GM21360 (cell line): Measurements from ENCODE around the gene SORCS2.

Source experiments
- ATAC-seq: cut with Tn5 transposase; IDR thresholded peaks from one replicate; pipeline ENCODE4 v1.9.1; 2021; ENCODE audit warnings: mild to moderate bottlenecking, moderate library complexity; ENCODE audit not compliant: unreplicated experiment

The SORCS2 gene

GRCh38 chr4:7185487-7186030 lies 6.8 kb upstream of the SORCS2 start:
- ATAC-seq, result no peak

GRCh38 chr4:7186031-7186430 lies 6.3 kb upstream of the SORCS2 start:
- no peak for ATAC-seq

GRCh38 chr4:7186516-7187167 lies 5.7 kb upstream of the SORCS2 start:
- ATAC-seq, result no peak

DNA sequence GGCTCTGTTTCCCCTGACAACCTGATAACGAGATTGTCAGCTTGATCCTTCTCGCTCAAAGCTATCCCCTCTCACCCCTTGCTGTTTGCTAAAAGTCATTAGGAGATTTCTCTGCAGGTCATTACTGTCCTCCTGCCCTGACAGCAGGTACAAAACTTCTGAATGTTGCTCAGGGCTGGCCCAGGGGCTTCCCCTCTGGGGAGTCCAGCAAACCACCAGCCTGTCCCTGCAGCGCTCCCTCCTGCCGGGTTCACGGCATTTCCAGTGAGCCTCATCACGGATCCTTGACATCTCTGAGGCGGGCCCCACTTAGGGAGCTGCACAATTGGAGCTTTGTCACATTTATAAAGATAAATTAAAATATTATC lies 5.2 kb upstream of the SORCS2 start:
- no peak for ATAC-seq

DNA sequence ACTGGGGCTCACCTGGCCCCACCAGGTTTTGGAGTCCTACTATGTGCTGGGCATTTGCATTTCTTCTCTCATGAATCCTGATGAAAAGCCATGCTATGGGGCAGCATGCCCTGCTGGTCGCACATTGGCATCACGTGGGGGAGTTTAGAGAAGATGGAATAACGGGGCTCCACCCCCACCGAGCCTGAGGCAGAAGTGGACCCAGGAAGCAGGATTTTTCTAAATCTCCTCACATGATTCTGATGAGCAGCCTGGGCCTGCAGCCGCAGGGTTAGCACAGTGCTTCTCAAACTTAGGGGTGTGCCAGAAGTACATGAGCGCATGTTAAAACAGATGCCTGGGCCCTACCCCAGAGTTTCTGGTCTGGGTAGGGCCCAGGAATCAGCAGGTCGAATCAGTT lies 4.6 kb upstream of the SORCS2 start:
- no peak for ATAC-seq

- ATAC-seq, result no peak
Observed at GRCh38 chr4:7189066-7189465, 3.3 kb upstream of the SORCS2 start.

DNA sequence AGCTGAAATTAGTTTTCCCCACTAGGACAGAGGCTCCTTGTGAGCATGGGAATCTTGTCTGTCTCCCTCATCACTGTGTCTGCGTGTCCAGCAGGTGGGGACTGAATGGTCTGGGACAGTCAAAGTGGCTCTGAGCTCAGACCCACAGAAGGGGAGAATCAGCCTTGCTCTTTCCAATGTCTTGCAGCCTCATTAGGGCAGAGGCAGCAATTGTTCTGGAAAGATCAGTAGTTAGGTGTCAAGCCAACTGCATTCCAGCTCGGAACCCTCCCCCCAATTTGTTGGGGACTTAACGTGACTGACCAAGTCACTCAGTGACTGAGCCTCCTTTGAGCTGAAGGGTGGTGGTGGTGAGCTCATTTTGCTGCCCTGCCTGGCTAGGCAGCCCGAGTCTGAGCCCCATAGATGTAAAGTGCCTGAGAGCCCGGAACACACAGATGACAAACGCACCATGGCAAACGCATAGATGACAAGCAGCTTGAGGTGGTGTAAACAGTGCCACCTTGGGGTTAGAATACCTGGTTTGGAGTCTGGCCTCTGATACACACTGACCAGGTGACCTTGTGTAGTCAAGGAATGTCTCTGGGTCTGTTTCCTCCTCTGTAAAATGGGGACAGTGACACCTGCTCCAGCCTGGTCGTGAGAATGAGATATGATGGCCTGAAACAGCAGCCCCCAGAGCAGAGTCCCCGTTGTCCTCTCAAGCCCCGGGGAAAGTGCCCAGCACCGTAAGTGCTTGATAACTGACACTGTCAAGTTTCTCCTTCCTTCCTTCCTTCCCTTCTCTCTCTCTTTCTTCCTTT lies 2.7 kb upstream of the SORCS2 start:
- no peak for ATAC-seq

DNA sequence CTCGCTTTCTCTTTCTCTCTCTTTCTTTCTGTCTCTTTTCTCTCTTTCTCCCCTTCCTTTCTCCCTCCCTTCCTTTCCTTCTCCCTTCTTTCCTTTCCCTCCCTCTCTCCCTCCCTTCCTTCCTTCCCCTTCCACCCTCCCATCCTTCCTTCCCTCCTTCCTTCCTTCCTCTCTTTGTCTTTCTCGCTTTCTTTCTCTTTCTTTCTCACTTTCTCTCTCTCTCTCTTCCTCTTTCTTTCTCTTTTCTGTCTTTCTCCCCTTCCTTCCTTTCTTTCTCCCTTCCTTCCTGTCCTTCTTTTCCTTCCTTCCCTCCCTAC lies 2.1 kb upstream of the SORCS2 start:
- no peak for ATAC-seq

GRCh38 chr4:7190691-7191545 lies 1.4 kb upstream of the SORCS2 start:
- ATAC-seq, result no peak

DNA sequence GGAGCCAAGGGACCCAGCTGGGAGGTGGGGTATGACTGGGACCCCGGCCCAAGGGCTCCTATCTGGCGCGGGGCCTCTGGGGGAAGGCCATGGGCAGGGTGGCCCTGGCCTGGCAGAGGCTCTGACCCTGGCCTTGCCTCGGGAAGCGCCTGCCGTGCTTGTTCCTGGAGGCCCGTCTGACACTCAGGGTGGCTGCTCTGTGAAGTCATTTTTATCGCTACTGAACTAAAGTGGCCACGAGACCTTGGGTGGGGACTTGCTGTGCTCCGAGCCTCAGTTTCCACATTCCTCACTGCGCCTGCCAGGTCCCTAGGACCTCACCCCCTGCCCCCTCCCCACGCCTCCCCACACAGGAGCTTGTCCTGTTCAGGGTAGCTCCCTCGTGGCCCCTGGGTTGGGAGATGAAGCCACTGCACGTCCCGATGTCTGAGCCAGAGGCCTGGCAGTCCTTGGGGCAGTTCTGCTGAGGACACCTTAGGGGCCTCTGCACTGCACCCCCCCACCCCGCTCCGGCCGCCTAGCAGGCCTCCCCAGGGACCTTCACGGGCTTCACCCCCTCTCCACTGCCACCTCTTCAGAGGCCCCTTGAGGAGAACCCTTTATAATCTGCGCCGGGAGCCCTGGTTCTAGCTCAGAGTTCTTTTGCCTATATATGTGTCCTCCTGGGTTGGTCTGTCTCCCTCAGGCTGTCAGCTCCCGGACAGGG lies 639 bp upstream of the SORCS2 start:
- no peak for ATAC-seq

DNA sequence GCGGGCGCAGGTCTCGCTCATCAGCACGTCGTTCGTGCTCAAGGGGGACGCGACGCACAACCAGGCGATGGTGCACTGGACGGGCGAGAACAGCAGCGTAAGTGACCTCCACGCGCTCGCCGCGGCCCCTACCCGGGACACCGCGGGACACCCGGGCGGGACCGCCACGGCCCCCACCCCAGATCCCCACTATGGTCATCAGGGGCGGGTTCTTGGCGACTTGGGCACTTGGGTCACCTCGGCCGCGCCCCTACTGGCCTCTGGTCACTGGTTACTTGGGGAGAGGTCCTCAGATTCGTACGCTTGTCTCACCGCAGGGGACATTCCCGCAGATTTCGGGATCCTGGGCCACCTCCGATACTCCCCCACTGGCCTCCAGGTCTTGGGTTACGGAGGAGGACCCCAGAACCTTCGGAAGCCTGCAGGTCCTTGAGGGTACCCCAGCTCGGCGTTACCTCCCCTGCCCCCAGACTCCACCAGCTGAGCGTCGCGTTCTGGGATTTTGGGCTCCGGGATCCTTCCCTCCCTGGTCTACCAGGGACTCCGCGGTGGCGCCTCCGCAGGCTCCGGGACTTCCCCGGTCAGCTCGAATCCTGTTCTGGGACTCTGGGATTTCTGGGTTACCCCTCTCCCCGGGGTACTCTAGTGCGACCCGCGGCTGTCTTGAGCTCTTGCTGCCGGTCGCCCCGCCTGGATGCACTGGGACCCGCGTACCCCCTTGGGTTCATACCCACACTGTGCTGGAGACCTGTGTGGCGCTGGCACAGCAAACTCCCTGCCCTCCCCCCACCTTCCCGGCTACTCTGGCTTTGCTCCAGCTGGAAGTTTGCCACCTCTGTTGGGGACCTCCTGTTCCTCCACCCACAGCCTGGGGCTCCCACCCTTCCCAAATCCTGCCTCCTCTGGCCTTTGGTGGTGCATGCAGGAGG lies 956 bp downstream of the SORCS2 start:
- no peak for ATAC-seq

GRCh38 chr4:7194251-7195140 lies 2.2 kb downstream of the SORCS2 start:
- no peak for ATAC-seq

DNA sequence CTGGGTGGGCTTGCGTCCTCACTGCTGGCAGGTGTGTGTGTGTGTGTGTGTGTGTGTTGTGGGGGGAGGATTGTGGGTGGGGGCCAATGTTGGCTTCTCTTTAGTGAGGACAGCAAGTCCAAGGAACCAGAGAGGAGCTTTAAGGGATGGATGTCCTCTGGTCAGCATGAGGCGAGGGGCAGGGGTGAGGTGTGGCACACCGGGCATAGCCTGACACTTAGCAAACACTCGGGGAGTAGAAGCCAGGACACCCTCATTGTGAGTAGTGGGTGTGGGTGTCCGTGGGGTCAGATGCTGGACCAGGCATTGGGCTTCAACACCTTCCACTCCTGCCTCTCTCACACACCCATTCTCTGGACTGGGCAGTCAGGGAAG lies 2.8 kb downstream of the SORCS2 start:
- ATAC-seq, result no peak

- no peak for ATAC-seq
Observed at GRCh38 chr4:7195546-7196287, 3.4 kb downstream of the SORCS2 start.

GRCh38 chr4:7196288-7196651 lies 3.9 kb downstream of the SORCS2 start:
- ATAC-seq, result no peak

DNA sequence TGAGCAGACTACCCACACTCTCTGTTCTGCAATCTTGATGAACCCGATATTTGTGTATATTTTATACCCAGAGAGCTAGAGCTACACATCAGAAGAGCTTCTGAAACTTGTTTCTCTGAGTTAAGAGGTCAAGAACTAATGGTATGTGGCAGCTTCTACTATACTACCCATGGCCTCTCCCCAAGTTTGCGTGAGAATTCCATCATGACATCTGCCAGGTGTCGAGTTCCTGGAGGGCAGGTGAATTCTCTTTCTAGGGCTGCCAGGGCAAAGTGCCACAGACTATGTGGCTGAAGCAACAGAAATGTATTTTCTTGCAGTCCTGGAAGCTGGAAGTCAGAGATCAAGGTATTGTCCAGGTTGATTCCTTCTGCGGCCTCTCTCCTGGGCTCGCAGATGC lies 4.4 kb downstream of the SORCS2 start:
- no peak for ATAC-seq

- no peak for ATAC-seq
Observed at GRCh38 chr4:7197910-7198309, 5.6 kb downstream of the SORCS2 start.

DNA sequence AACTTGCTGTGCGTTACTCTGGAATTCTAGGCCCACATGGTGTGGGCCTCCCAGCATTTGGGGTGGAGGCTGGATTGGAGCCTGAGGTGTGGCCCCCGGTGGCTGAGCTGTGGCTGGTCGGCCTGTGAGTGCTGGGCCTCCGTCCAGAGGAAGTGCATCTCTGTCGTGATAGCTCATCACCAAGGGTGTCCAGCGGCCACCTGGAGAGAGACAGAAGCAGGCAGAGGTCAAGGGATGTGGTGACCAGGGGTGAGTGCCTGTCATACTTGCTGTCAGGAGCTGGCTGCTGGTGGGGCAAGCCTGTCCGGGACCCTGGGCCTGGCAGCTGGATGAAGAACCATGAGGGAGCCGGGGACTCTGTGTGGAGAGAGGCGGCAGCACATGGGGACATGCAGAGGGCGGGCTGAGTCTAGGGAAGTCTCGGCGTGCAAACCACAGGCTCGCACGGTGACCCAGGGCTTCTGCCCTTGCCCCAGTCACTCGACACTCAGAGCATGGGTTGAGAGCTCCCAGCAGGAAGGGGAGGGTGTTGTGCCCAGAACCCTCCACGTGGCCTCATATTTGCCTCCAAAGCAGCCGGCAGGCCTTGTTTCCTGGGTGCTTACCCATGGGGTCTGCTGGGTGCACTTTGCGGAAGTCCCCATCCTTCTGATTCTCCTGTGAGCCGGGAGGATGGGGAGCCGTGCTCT lies 6.2 kb downstream of the SORCS2 start:
- ATAC-seq, result no peak
